NCI-H345 (cell line): ENCODE data around the gene ZNF391.
"Not testable (repeated sequence)": the region's sequence is repeated elsewhere in the genome, so short reads cannot be mapped to it uniquely, and the experiment has no call there.

Source experiments
- DNase-seq: peaks from one replicate; lab custom pipeline; 2025; lab: John Stamatoyannopoulos, UW

The ZNF391 gene

GRCh38 chr6:27422651-27423332 is 34.2 kb downstream of the ZNF391 start:
- no peak for DNase-seq

DNA sequence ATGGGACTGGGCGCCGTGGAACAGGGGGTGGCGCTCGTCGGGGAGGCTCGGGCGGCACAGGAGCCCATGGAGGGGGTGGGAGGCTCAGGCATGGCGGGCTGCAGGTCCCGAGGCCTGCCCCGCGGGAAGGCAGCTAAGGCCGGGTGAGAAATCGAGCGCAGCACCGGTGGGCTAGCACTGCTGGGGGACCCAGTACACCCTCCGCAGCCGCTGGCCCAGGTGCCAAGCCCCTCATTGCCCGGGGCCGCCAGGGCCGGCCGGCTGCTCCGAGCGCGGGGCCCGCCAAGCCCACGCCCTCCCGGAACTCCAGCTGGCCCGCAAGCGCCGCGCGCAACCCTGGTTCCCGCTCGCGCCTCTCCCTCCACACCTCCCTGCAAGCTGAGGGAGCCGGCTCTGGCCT is 36.3 kb downstream of the ZNF391 start:
- not testable (repeated sequence) for DNase-seq

GRCh38 chr6:27426045-27426620 is 37.6 kb downstream of the ZNF391 start:
- no peak for DNase-seq

- no peak for DNase-seq
Observed at GRCh38 chr6:27428502-27428901, 39.9 kb downstream of the ZNF391 start.

- DNase-seq: no peak
Observed at GRCh38 chr6:27428966-27429365, 40.4 kb downstream of the ZNF391 start.

- no peak for DNase-seq
Observed at GRCh38 chr6:27433714-27434113, 45.2 kb downstream of the ZNF391 start.

DNA sequence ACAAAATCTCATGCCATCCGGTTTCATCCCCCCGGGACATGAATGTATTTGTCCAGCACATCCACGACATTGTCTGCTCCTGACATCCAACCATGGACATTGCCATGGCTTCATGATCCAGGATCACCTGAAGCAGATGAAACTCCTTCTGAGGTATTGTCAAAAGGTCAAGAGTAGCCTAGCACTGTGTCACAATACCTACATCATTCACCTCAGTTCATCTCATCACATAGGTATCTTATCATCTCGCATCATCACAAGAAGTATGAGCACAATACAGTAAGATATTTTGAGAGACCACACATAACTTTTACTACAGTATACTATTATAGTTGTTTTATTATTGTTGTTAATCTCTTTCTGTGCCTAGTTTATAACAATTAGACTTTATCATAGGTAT is 50.8 kb downstream of the ZNF391 start:
- DNase-seq: no peak

- DNase-seq: no peak
Observed at GRCh38 chr6:27441001-27441400, 52.4 kb downstream of the ZNF391 start.

DNA sequence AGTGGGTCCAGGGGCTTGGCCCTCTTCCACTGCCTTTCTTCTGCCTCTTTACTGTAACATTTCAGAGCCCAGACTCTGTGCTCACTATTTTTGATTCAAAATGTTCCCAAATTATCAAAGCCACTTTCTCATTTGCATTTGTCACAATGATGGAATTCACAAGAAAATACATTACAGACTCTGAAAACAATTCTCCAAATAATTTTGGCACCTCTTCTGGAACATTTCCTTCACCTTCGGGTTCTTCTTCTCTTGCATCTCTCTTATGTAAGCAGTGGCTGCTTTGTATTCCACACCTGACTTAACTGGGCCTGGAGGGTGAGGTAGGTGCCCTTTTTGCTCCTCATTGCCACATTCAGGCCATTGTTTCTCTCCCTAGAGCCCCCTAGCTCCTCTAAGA is 54.4 kb downstream of the ZNF391 start:
- DNase-seq: no peak

DNA sequence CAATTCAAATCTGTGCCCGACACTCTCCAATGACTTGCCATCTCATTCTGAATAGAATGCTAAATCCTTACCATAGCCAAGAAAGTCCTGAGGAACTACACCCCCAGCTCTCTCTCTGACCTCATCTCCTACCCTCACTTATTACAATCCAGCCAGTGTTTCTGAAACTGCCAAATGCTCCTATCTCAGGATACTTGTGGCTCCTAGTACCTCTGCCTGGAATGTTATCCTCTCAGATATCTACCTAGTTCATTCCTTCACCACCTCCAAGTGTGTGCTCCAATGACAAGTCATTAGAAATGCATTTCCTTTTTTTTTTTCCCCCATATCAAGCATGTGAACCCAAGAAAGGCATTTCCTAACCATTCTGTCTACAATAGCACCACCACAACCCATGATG is 59.9 kb downstream of the ZNF391 start:
- DNase-seq: no peak

DNA sequence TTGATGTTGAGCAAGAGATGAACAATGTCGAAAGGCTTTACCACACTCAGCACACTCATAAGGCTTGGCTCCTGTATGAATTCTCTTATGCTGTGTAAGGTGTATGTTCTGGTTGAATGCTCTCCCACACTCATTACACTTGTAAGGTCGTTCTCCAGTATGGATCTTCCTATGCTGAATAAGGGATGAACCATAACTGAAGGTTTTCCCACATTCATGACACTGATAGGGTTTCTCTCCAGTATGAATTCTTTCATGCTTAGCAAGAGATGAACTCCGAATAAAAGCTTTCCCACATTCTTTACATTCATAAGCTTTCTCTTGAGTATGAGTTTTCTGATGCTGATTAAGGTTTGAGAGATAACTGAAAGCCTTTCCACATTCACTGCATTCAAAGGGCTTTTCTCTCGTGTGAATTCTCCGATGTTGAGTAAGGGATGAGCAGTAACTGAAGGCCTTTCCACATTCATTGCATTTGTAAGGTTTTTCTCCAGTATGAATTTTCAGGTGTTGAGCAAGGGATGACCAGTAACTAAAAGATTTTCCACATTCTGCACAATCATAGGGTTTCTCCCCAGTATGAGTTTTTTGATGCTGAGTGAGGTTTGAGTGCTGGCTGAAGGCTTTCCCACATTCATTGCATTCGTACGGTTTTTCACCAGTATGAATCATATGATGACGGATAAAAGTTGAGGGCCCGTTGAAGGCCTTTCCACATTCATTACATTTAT is 63.3 kb downstream of the ZNF391 start:
- DNase-seq: no peak

DNA sequence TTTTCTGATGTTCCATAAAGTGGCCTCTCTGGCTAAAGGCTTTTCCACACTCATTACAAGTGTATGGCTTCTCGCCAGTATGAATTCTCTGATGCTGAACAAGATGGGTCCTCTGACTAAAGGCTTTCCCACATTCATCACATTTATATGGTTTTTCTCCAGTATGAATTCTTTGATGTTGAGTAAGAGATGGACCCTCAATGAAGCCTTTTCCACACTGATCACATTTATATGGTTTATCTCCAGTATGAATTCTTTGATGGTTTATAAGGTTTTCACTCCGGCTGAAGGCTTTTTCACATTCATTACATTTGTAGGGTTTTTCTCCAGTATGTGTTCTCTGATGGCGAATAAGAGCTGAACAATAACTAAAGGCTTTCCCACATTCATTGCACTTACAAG is 63.9 kb downstream of the ZNF391 start:
- no peak for DNase-seq
